Measurements from ENCODE around the gene TCF7L2. TPM values are rescaled to one million over a fixed set of nuclear protein-coding genes. Genes with fewer than 3 reads are reported as not detected.
"Not testable (repeated sequence)": the region's sequence is repeated elsewhere in the genome, so short reads cannot be mapped to it uniquely, and the experiment has no call there.

The TCF7L2 gene
- total RNA-seq, 1 experiment from 2014 or later = 0.47 TPM

GRCh38 chr10:113091920-113092319 lies 141.9 kb downstream of the TCF7L2 start:
- no peak for DNase-seq (ENCODE audit: low read depth)
- in situ Hi-C loops (cut with HindIII; ENCODE audit: low pct_unique_long_range_greater_than_20kb, low sequenced_read_pairs) = no loop called here

GRCh38 chr10:113093188-113094113 lies 143.4 kb downstream of the TCF7L2 start:
- in situ Hi-C loops (cut with HindIII; ENCODE audit: low pct_unique_long_range_greater_than_20kb, low sequenced_read_pairs) = no loop called here

DNA sequence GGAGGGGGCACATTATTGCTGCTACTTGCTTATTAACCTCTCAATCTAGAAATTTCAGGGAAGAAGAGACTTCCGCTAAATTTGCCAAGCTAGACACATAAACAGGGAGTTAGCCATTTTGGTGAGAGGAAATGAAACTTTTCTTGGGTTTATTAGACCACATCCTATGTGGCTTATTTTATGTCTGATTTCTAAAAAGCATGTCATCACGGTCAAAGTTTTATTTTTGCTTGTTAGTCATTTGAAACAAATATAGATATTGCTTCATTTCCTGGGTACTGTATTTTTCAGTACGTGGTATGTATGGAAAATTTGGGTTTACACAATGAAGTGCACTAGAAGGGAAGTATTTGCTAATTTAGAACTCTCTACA lies 144.1 kb downstream of the TCF7L2 start:
- in situ Hi-C loops (cut with HindIII; ENCODE audit: low pct_unique_long_range_greater_than_20kb, low sequenced_read_pairs) = no loop called here
- no peak for DNase-seq (ENCODE audit: low read depth)

More at GRCh38 chr10:113093188-113094113, 143.4 kb downstream of the TCF7L2 start:
- DNase-seq (ENCODE audit: low read depth) = peak; percentile 78

- in situ Hi-C loops (cut with HindIII; ENCODE audit: low pct_unique_long_range_greater_than_20kb, low sequenced_read_pairs) = no loop called here
- peak; percentile 56 for DNase-seq (ENCODE audit: low read depth)
Observed at GRCh38 chr10:113095419-113096127, 145.5 kb downstream of the TCF7L2 start.

DNA sequence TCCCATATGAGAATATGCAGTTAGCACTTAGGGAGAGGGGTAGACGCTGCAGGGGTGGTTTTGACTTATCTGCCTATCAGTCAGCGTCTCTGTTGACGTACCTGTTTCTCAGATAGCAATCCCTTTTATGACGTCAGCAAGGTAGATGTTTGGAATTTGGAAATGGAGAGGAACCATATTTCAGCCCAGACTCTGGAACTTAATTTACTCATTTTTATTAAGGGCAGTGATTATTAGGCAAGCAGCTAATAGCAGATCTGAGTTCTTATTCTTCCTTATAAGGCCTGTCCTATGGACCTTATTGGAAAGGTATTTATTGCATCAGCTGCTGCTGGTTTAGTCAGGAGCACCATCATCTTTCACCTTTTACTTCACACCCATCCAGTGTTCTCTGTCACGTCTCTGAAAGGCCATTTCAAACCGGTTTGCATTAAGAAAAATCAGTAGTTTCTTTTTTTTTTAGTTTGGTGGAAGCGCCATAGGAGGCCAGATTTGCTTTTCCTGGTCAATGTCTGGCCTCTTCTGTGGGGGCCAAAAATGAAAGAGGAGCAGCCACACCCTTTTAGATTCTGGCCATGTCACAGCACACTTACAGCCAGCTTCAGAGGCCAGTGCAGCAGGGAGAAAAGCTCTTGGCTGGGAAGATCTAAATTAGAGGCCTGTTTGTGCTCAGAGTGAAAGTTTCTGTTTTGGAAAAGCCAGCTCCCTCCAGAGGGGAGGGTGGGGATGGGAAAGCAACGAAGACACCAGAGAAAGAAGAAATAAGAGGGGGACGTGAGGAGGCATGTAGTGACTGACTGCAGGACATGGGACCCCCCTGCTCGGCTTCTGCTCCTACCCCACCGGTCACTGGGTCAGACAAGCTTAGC lies 146.3 kb downstream of the TCF7L2 start:
- no peak for DNase-seq (ENCODE audit: low read depth)
- in situ Hi-C loops (cut with HindIII; ENCODE audit: low pct_unique_long_range_greater_than_20kb, low sequenced_read_pairs) = no loop called here

- no peak for DNase-seq (ENCODE audit: low read depth)
- in situ Hi-C loops (cut with HindIII; ENCODE audit: low pct_unique_long_range_greater_than_20kb, low sequenced_read_pairs) = no loop called here
Observed at GRCh38 chr10:113097036-113097435, 147.0 kb downstream of the TCF7L2 start.

DNA sequence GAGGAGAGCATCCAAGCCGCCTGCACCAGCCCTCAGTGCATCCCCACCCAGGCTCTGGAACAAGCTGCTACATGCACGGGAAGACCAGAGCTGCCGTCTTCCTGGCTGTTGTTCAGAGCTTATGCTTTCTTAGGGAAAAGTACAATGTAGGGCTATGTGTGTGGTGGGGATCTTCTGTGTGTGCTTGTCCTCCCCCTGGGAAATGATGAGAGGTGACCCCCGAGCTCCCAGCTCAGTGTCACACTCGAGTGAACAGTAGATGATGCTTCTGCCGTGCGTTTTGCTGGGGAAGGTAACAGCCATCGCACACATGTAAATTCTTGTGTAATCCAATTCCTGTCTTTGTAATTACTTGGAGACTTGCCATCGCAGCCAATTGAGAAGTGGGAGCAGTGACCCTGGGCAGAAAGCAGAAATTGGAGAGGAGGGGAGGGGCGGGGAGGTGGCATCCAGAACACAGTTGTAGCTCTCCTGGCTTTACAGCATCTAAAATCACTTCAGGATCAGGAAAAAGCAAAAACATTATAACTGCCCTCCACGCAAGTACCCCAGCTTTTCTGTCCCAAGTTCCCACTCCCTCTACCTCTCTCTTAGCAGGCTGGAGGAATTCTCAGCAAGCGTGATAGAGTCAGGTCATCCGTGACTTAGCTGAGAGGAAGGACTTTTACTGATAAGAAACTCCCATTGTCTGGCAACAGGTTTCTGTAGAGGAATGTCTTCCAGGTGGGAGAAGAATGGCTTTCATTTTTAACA lies 149.6 kb downstream of the TCF7L2 start:
- in situ Hi-C loops (cut with HindIII; ENCODE audit: low pct_unique_long_range_greater_than_20kb, low sequenced_read_pairs) = no loop called here
- DNase-seq (ENCODE audit: low read depth) = peak; percentile 80

GRCh38 chr10:113100281-113100680 lies 150.2 kb downstream of the TCF7L2 start:
- DNase-seq (ENCODE audit: low read depth) = no peak
- in situ Hi-C loops (cut with HindIII; ENCODE audit: low pct_unique_long_range_greater_than_20kb, low sequenced_read_pairs) = no loop called here

GRCh38 chr10:113103131-113103840 lies 153.2 kb downstream of the TCF7L2 start:
- no peak for DNase-seq (ENCODE audit: low read depth)
- in situ Hi-C loops (cut with HindIII; ENCODE audit: low pct_unique_long_range_greater_than_20kb, low sequenced_read_pairs) = no loop called here

DNA sequence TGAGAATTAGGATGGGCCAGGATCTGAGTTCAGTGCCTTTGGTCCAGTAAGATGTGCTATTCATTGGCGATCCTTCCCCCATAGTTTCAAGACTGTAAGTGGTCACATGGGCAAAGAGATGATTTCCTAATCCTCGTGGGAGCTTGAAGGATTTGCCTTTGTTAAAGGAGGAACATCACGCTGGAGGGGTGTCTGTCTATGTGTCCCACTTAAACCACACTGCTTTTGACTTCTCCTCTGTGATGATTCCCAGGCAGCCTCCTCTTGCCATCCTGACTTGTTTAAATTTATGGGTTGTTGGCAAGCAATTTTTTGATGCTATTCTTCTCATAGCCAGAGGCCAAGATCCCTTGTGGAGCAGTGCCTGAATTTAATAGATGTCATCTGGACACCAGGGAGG lies 154.0 kb downstream of the TCF7L2 start:
- in situ Hi-C loops (cut with HindIII; ENCODE audit: low pct_unique_long_range_greater_than_20kb, low sequenced_read_pairs) = no loop called here
- DNase-seq (ENCODE audit: low read depth) = no peak

DNA sequence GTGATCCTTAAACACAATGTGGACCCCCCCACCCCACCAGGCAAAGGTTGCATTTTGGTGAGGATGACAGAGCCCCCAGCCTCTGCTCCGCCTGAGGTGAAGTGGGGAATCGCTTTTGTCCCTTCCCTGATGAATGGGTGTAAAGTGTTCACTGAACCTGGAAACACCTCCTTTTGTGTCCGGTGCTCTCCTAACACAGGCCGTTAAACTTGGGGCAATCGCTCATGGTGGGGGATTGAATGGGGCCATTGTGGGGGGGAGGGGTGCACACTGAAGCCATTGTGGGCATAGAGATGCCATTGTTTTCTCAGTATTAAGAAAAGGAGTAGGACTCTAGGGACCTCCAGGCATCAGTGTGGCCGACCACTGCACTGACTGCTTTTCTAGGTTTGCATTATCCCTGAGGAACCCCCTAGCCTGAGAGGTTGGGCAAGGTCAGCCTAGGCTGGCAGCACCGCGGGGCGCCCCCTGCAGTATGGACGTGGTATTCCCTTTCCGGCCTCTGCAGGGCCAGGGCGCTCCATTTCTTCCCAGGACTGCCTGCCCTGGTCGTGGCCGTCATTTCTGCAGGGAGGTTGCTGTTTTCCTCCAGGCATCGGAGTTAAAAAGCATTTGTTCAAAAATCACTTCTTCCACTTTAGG lies 158.3 kb downstream of the TCF7L2 start:
- in situ Hi-C loops (cut with HindIII; ENCODE audit: low pct_unique_long_range_greater_than_20kb, low sequenced_read_pairs) = no loop called here
- no peak for DNase-seq (ENCODE audit: low read depth)

DNA sequence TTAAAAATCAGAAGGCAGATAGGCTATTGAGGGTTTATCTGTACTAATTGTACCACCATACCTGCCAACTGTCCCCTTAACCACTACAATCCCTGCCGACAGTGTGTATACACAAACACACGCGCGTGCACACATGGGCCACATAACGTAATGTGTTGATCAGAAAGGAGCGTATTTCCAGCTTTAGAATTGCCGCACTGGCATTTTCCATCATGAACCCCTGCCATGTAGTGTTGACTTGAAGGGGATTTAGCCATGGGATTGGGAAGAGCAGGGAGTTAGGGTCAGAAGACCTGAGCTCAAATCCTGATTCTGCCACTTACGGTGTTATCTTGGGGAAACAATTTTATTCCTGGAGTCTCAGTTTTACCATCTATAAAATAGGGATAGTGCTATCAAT lies 158.9 kb downstream of the TCF7L2 start:
- in situ Hi-C loops (cut with HindIII; ENCODE audit: low pct_unique_long_range_greater_than_20kb, low sequenced_read_pairs) = no loop called here
- DNase-seq (ENCODE audit: low read depth) = no peak

DNA sequence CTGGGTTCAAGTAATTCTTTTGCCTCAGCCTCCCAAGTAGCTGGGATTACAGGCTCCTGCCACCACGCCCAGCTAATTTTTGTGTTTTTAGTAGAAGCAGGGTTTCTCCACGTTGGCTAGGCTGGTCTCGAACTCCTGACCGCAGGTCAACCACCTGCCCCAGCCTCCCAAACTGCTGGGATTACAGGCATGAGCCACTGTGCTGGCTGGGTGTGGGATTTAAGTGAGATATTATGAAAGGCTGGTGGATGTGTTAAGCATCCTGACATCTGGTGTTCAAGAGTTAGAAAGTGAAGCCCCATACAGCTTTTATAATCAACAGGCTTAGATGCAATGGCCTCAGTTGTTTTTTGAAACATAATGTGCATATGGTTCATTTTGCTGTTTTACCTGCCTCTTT lies 159.4 kb downstream of the TCF7L2 start:
- DNase-seq (ENCODE audit: low read depth); in situ Hi-C loops (cut with HindIII; ENCODE audit: low pct_unique_long_range_greater_than_20kb, low sequenced_read_pairs): not testable (repeated sequence)

DNA sequence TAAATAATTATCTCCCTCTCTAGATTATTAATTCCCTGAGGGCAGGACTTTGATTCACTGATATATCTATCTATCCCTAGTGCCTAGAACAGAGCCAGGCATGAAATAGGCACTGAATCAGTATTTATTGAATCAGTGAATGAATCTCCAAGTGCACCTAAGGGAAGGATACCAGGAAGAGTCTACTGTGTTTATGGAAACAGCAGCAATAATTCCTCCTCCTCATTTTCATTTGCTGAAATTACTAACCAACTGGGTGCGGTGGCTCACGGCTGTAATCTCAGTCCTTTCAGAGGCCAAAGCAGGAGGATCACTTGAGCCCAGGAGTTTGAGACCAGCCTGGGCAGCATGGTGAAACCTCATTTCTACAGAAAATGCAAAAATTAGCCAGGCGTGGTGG lies 161.2 kb downstream of the TCF7L2 start:
- DNase-seq (ENCODE audit: low read depth) = no peak
- in situ Hi-C loops (cut with HindIII; ENCODE audit: low pct_unique_long_range_greater_than_20kb, low sequenced_read_pairs) = no loop called here

GRCh38 chr10:113111900-113112853 lies 162.1 kb downstream of the TCF7L2 start:
- no peak for DNase-seq (ENCODE audit: low read depth)
- in situ Hi-C loops (cut with HindIII; ENCODE audit: low pct_unique_long_range_greater_than_20kb, low sequenced_read_pairs) = no loop called here

GRCh38 chr10:113113241-113113640 lies 163.2 kb downstream of the TCF7L2 start:
- in situ Hi-C loops (cut with HindIII; ENCODE audit: low pct_unique_long_range_greater_than_20kb, low sequenced_read_pairs) = no loop called here
- no peak for DNase-seq (ENCODE audit: low read depth)
